ENCODE measurements around the gene PLEKHH3.

- TF ChIP-seq, protein P1, sequence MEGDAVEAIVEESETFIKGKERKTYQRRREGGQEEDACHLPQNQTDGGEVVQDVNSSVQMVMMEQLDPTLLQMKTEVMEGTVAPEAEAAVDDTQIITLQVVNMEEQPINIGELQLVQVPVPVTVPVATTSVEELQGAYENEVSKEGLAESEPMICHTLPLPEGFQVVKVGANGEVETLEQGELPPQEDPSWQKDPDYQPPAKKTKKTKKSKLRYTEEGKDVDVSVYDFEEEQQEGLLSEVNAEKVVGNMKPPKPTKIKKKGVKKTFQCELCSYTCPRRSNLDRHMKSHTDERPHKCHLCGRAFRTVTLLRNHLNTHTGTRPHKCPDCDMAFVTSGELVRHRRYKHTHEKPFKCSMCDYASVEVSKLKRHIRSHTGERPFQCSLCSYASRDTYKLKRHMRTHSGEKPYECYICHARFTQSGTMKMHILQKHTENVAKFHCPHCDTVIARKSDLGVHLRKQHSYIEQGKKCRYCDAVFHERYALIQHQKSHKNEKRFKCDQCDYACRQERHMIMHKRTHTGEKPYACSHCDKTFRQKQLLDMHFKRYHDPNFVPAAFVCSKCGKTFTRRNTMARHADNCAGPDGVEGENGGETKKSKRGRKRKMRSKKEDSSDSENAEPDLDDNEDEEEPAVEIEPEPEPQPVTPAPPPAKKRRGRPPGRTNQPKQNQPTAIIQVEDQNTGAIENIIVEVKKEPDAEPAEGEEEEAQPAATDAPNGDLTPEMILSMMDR (IDR thresholded peaks at IDR 0.05) = no peak
- TF ChIP-seq SIN3A (IDR thresholded peaks at IDR 0.05; ENCODE audit: borderline replicate concordance, insufficient read depth, low read depth, low read length) (no peak), POLR2AphosphoS5 (IDR thresholded peaks at IDR 0.05; ENCODE audit: low read depth, low read length) (no peak), REST (IDR thresholded peaks at IDR 0.05; ENCODE audit: insufficient read depth in 1 of 2, low read depth in 2 of 2, low read length in 1 of 2) (no peak), TCF7L2 (IDR thresholded peaks at IDR 0.05; ENCODE audit: low read depth, low read length) (no peak)
These were observed 28.2 kb upstream of the PLEKHH3 start for GRCh38 chr17:42704837-42705494.
